Upper lobe of right lung (tissue), 1 donor: Measurements from ENCODE around the gene ARHGAP42. TPM values are rescaled to one million over a fixed set of nuclear protein-coding genes. Genes with fewer than 3 reads are reported as not detected.
"Not testable (repeated sequence)": the region's sequence is repeated elsewhere in the genome, so short reads cannot be mapped to it uniquely, and the experiment has no call there.

Source experiments
- ATAC-seq: fragments of 200-7000 bp; cut with Tn5 transposase; one replicate; pipeline ENCODE4 v1.9.1; 2020; ENCODE audit warnings: mild to moderate bottlenecking, moderate library complexity
- DNase-seq: peaks from one replicate; pipeline ENCODE4 v3.0.0-alpha.2; 2020
- H3K27ac ChIP-seq: fragments of 200-600 bp; one replicate; pipeline ENCODE4 v1.8.0; 2022
- H3K27me3 ChIP-seq: fragments of 200-600 bp; one replicate; pipeline ENCODE4 v1.8.0; 2022; ENCODE audit warnings: mild to moderate bottlenecking
- H3K36me3 ChIP-seq: fragments of 200-600 bp; one replicate; pipeline ENCODE4 v1.8.0; 2022
- H3K4me1 ChIP-seq: fragments of 200-600 bp; one replicate; pipeline ENCODE4 v1.8.0; 2022
- H3K4me3 ChIP-seq: fragments of 200-600 bp; one replicate; pipeline ENCODE4 v1.8.0; 2022; ENCODE audit warnings: mild to moderate bottlenecking
- H3K9me3 ChIP-seq: fragments of 200-600 bp; one replicate; pipeline ENCODE4 v1.8.0; 2022
- intact Hi-C: fragments of 100-400 bp; cut with DNase I; formaldehyde crosslinking; loops from one replicate; pipeline ENCODE4 v1.11.0; 2022
- total RNA-seq: library from RNA; stranded (reverse); fragmentation: NEBNext Ultra II Directional; extraction: Animal tissue kit (Norgen Biotek cat#: 25700); gene quantifications from one replicate; pipeline ENCODE4 v1.2.1, GENCODE V29; 2021
- TF ChIP-seq, protein P1 (sequence below): fragments of 200-600 bp; IDR thresholded peaks from one replicate; pipeline ENCODE4 v1.8.0; 2022; ENCODE audit warnings: antibody characterized with exemption
- donor health status: DM: no; HTN: yes; CAD: no; lungs with severe emphysema.

The ARHGAP42 gene
- total RNA-seq, 1 donor from 2014 or later, result 19.8 TPM

DNA sequence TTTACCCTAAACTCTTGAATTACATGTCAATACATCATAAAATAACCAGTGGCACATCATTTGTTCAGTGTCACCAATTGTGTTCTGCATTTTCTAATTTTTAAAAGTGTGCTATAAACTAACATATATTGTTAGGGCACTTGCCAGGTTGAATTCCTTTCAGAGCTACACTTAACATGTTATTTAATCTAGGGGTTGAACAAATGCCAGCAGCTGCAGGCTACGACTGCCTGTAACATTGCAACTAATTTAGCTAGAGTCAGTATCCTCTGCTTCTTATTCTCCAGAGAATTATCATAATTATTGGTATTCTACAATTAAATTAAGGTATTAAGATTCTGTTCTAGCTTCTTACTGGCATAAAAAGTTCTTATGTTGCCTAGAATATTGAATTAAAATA is 46.4 kb upstream of the ARHGAP42 start:
- intact Hi-C loops, result no loop called here
- DNase-seq (no peak), ATAC-seq (no peak)
- no peak overlapping the region for H3K4me3 ChIP-seq
- TF ChIP-seq, protein P1, sequence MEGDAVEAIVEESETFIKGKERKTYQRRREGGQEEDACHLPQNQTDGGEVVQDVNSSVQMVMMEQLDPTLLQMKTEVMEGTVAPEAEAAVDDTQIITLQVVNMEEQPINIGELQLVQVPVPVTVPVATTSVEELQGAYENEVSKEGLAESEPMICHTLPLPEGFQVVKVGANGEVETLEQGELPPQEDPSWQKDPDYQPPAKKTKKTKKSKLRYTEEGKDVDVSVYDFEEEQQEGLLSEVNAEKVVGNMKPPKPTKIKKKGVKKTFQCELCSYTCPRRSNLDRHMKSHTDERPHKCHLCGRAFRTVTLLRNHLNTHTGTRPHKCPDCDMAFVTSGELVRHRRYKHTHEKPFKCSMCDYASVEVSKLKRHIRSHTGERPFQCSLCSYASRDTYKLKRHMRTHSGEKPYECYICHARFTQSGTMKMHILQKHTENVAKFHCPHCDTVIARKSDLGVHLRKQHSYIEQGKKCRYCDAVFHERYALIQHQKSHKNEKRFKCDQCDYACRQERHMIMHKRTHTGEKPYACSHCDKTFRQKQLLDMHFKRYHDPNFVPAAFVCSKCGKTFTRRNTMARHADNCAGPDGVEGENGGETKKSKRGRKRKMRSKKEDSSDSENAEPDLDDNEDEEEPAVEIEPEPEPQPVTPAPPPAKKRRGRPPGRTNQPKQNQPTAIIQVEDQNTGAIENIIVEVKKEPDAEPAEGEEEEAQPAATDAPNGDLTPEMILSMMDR, result no peak
- H3K9me3 ChIP-seq, result no peaks in the 10 kb centered on the region
- no peaks in the 10 kb centered on the region for H3K4me1 ChIP-seq
- no peaks in the 10 kb centered on the region for H3K27me3 ChIP-seq
- no peak overlapping the region for H3K27ac ChIP-seq
- H3K36me3 ChIP-seq, result no peaks in the 10 kb centered on the region

DNA sequence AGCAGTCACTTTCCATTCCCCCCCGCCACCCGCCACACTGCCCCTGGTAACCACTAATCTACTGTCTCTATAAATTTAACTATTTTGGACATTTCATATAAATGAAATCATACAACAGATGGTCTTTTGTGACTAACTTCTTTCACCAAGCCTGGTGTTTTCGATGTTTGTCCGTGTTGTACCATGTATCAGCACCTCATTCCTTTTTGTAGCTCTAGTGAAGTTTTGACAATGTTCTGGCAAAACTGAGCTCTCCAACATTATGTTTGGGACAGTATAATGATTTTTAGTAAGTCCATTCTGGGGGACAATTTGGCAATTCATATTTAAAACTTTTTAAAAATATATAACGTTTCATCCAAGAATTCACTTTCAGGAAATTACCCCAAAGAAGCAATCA is 45.6 kb upstream of the ARHGAP42 start:
- Histone ChIP-seq H3K4me1 (no peaks in the 10 kb centered on the region), H3K9me3 (no peaks in the 10 kb centered on the region), H3K4me3 (no peak overlapping the region), H3K27me3 (no peaks in the 10 kb centered on the region), H3K27ac (no peak overlapping the region), H3K36me3 (no peaks in the 10 kb centered on the region)
- ATAC-seq, result no peak
- TF ChIP-seq, protein P1, result no peak
- no peak for DNase-seq
- intact Hi-C loops, result no loop called here

DNA sequence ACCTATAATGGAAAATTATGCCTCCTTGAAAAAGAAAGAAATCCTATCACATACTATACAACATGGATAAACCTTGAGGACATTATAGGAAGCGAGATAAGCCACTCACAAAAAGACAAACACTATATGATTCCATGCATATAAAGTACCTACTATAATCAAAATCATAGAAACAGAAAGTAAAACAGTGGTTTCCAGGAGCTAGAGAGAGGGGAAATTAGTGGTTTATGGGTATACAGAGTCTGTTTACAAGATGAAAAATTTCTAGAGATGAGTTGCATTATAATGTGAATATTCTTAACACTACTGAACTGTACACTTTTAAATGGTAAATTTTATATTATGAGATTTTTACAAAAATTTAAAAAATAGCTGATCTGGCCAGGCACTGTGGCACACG is 40.5 kb upstream of the ARHGAP42 start:
- Histone ChIP-seq H3K27me3 (no peaks in the 10 kb centered on the region), H3K36me3 (no peaks in the 10 kb centered on the region), H3K9me3 (no peaks in the 10 kb centered on the region), H3K4me1 (no peaks in the 10 kb centered on the region), H3K4me3 (no peak overlapping the region), H3K27ac (no peak overlapping the region)
- TF ChIP-seq, protein P1, result no peak
- intact Hi-C loops, result no loop called here
- DNase-seq, result no peak
- no peak for ATAC-seq

DNA sequence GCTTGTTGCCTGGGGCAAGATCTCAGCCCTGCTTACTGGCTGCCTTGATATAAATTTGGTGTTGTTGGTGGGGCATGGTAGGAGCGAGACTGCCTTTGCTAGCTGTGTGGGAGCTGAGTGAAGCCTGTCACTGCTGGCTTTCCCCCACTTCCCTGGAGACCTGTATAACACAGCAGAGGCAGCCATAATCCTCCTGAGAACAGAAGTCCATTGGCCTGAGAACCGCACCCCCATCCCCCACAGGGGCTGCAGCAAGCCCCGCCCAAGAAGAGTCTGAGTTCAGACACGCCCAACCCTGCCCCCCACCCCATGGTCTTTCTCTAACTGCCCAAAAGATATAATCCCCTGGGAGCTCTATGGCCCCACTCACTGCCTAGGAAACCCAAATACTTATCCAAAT is 39.2 kb upstream of the ARHGAP42 start:
- intact Hi-C loops, result no loop called here
- no peak for DNase-seq

DNA sequence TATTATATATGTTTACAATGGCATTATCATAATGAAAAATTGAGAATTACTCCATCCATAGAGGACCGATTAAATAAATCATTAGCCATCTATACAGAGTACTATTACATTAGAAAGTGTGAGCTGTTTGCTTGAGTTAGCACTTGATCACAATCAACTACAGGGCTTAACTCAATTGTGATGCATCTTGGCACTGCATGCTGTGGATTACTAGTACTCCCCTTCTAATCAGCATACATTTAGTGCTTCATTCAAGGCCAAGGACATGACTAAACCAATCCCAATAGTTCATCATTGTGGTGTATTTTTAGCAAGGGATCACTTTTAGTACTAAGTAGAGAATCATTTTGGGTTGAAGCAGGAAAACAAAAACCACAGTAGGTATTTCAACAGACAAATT is 23.5 kb upstream of the ARHGAP42 start:
- Histone ChIP-seq H3K27ac (no peak overlapping the region), H3K4me1 (no peaks in the 10 kb centered on the region), H3K9me3 (no peaks in the 10 kb centered on the region), H3K4me3 (no peak overlapping the region), H3K27me3 (no peaks in the 10 kb centered on the region), H3K36me3 (no peaks in the 10 kb centered on the region)
- no peak for DNase-seq
- no peak for ATAC-seq
- intact Hi-C loops, result no loop called here
- TF ChIP-seq, protein P1, result no peak

More for the DNA sequence above, 39.2 kb upstream of the ARHGAP42 start:
- TF ChIP-seq, protein P1, result no peak
- H3K27me3 ChIP-seq, result no peaks in the 10 kb centered on the region
- no peaks in the 10 kb centered on the region for H3K9me3 ChIP-seq
- no peak overlapping the region for H3K27ac ChIP-seq
- ATAC-seq, result no peak
- H3K4me1 ChIP-seq, result no peaks in the 10 kb centered on the region
- no peaks in the 10 kb centered on the region for H3K36me3 ChIP-seq
- no peak overlapping the region for H3K4me3 ChIP-seq

DNA sequence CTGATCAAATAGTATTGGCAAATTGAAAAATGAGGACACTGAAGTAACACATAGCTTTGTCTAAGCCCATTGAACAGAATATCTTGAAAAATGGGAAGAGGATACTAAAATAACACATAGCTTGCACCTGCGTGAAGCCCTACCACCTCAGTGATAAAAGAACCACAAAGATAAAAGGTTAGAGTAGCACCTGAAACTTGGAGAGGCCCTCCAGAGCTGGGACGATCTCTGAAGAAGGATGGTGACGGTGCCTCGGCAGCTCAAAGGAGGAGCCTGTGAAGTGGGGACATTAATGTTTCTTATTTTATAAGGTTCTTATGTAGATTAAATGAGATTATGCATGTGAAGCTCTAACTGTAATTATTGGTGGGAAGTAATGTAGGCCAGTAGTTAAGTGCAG is 23.1 kb upstream of the ARHGAP42 start:
- Histone ChIP-seq H3K9me3 (no peaks in the 10 kb centered on the region), H3K27me3 (no peaks in the 10 kb centered on the region), H3K27ac (no peak overlapping the region), H3K4me3 (no peak overlapping the region), H3K36me3 (no peaks in the 10 kb centered on the region), H3K4me1 (no peaks in the 10 kb centered on the region)
- no peak for ATAC-seq
- no peak for DNase-seq
- intact Hi-C loops, result no loop called here
- TF ChIP-seq, protein P1, result no peak

DNA sequence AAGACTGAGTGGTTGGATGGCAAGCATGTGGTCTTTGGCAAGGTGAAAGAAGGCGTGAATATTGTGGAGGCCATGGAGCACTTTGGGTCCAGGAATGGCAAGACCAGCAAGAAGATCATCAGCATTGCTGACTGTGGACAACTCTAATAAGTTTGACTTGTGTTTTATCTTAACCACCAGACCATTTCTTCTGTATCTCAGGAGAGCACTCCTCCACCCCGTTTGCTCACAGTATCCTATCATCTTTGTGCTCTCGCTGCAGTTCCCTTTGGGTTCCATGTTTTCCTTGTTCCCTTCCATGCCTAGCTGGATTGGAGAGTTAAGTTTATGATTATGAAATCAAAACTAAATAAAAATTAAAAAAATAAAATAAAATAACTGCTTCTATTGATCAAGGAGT is 20.3 kb upstream of the ARHGAP42 start:
- H3K36me3 ChIP-seq, DNase-seq, H3K27ac ChIP-seq, H3K4me3 ChIP-seq, H3K27me3 ChIP-seq, ATAC-seq, intact Hi-C loops, H3K4me1 ChIP-seq, H3K9me3 ChIP-seq: not testable (repeated sequence)
